Stimulated activated CD8-positive, alpha-beta memory T cell treated with anti-CD3 and anti-CD28 coated beads, Interleukin-7, amount 100 ng/mL, for 48 hours (primary cell): ENCODE measurements around the gene LILRB2.
"Not testable (repeated sequence)": the region's sequence is repeated elsewhere in the genome, so short reads cannot be mapped to it uniquely, and the experiment has no call there.

ENCODE experiments used
- DNase-seq, 2 donors: peaks; one replicate each; pipeline ENCODE4 v3.0.0-alpha.2; 2020; ENCODE audit warnings: low read depth in 1 of 2; ENCODE audit errors: extremely low read depth in 1 of 2

LILRB2 gene

DNA sequence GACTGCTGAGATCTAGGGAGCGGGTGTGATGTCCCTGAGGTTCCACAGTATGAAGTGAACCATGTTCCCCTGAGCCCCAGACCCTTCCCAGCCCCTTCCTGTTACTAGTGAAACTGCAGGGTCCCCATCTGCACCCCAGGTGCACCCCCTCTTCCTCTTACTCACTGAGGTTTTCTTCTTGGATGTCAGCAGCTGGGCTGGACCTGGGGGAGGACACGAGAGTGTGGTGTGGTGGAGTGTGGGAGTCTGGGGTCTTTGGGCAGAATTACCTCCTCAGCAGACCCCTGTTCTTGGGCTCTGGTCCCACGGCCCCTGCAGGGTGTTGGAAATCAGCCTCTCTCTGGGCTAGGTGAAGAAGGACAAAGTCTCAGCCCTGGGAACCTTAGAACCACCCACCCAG, 35.0 kb downstream of the LILRB2 start:
- no peak for DNase-seq

- not testable (repeated sequence) for DNase-seq
These were observed 37.1 kb downstream of the LILRB2 start for GRCh38 chr19:54243809-54244208.

GRCh38 chr19:54242646-54243045, 38.3 kb downstream of the LILRB2 start, which contains the start of gene LILRA6:
LILRA6 (minus strand) TSS chr19:54242790.
- not testable (repeated sequence) for DNase-seq

GRCh38 chr19:54242234-54242633, 38.7 kb downstream of the LILRB2 start:
- DNase-seq, result not testable (repeated sequence)

DNA sequence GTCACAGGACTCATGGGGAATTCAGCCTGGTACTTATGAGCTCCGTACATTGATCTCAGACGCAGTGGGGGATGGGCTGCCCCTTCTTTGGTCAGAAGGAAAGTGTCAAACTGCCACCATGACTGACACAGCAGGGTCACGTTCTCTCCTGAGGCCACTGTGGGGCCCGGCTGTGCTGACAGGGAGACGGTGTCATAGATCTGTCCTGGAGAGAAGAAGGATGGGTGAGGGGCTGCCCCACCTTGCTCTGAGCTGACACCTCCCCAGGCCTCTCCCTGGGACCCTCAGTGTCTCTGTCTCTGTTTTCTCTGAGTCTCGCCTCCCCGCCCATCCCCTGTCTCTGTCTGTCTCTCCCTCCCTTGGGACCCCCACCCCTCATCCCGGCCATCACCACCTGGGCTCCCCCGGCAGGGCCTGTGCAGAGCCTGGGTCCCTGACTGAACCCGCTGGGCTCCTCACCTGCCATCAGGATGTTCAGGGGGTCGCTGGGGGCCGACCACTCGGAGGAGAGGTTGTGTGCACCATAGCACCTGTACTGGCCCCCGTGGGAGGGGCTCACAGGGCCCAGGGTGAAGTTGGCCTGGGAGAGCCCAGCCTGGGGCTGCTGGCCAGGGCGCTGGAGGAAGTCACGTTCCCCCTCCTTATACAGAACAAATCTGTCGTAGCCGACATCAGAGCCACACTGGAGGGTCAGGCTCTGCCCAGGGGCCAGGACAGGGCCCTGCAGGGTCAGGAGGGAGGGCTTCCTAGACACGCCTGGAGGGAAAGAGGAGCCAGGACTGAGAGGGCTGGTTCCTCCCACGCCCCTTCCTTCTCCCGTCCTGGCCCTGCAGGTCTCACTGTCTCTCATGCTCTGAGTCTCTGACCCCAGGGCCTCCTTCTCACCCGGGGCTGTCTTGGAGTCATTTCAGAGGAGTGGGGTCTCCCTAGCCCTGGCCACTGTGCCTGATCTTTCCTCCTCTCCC, 40.3 kb downstream of the LILRB2 start:
- DNase-seq, result not testable (repeated sequence)

GRCh38 chr19:54239491-54240371, 41.2 kb downstream of the LILRB2 start:
- DNase-seq, result not testable (repeated sequence)

DNA sequence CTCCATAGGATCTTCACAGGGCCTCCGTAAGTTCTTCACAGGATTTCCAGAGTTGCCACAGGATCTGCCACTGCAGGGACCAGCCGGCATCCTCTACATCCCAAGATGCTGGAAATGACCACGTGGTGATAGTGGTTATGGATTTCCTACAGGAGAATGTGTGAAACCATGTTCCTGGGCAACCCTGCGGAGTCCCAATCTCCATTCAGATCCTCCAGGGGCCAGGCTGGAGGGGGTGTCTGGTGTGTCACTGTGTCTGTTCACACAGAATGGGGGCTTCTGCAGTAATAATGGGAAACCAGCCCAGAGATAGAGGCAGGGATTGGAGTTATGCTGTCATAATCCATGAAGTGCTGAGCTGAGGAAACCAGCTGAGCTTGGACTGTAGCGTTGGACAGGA, 47.0 kb downstream of the LILRB2 start:
- no peak for DNase-seq

GRCh38 chr19:54231077-54231931, 49.6 kb downstream of the LILRB2 start:
- DNase-seq, result peak in 1 of 2 donors; percentile 66

DNA sequence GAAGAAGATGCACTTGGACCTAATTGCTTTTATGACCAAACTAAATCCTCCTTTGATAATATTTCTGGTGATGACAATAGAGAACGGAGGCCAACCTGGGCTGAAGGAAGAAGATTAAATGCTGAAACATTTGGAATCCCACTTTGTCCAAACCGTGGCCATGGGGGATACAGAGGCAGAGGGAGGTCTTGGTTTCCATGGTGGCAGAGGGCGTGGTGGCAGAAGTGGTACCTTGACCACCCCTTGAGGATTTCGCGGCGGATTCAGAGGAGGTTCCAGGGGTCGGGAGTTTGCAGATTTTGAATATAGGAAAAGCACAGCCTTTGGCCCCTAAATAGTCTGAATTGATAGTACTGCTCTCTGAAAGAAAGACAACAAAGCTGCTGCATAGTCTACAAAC, 50.9 kb downstream of the LILRB2 start:
- DNase-seq, result no peak

DNA sequence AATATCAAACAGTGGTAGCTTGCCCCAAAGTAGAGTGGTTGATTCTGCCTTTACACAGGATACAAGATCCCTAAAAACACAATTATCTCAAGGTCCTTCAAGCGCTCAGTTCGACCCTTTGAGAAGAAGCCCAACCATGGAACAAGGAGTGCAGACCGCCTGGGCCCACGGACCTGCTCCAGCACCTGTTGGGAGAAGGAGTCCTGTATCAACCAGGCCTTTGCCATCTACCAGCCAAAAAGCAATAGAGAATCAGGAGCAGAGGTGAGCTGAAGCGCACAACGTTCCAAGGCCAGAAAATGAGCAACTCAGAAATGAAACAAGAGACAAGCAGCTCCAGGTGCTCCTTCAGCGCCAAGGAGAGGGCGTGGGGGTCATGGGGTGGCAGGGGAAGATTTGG, 51.8 kb downstream of the LILRB2 start:
- no peak for DNase-seq

- not testable (repeated sequence) for DNase-seq
These were observed 56.3 kb downstream of the LILRB2 start for GRCh38 chr19:54224619-54225018.

GRCh38 chr19:54223937-54224281, 57.0 kb downstream of the LILRB2 start:
- not testable (repeated sequence) for DNase-seq
